NT2/D1 (cell line): Measurements from ENCODE around the gene TLE7.

Experiments
- SUZ12 ChIP-seq: IDR thresholded peaks from 2 replicates; pipeline ENCODE4 v1.6.1; 2011; ENCODE audit not compliant: insufficient read length, insufficient read depth; ENCODE audit errors: extremely low read depth
- YY1 ChIP-seq: IDR thresholded peaks from 2 replicates; pipeline ENCODE4 v1.6.1; 2011; ENCODE audit not compliant: insufficient read length, insufficient read depth
- ZNF274 ChIP-seq: IDR thresholded peaks from 2 replicates; pipeline ENCODE4 v1.6.1; 2011; ENCODE audit warnings: mild to moderate bottlenecking, low read depth, low read length

GRCh38 chr16:71383054-71383773 lies 58.6 kb downstream of the TLE7 start:
- TF ChIP-seq SUZ12, result no peak
- TF ChIP-seq YY1, result no peak
- TF ChIP-seq ZNF274, result no peak
